Panc1 (cell line): ENCODE data around the gene CLPTM1L.

Source experiments
- CTCF ChIP-seq: fragments of 450-650 bp; IDR thresholded peaks from 2 replicates; pipeline ENCODE4 v1.5.1; 2017; ENCODE audit warnings: mild to moderate bottlenecking
- POLR2AphosphoS5 ChIP-seq: IDR thresholded peaks from 2 replicates; pipeline ENCODE4 v1.6.1; 2012; ENCODE audit warnings: mild to moderate bottlenecking, low read depth, low read length, moderate library complexity
- REST ChIP-seq, 2 experiments: IDR thresholded peaks; 2 replicates each; pipeline ENCODE4 v1.6.1; 2011 to 2012; ENCODE audit warnings: low read depth in 2 of 2, control low read depth in 1 of 2, low read length in 1 of 2, mild to moderate bottlenecking in 1 of 2, moderate library complexity in 1 of 2; ENCODE audit not compliant: insufficient read depth in 1 of 2

- no peak for TF ChIP-seq CTCF
- no peak for TF ChIP-seq REST (IDR thresholded peaks at IDR 0.05; ENCODE audit: insufficient read depth in 1 of 2, low read depth in 2 of 2, low read length in 1 of 2)
- TF ChIP-seq POLR2AphosphoS5, result no peak
Observed at GRCh38 chr5:1392261-1392660, 47.4 kb upstream of the CLPTM1L start.
